Ureter (tissue), 1 donor: ENCODE measurements around the gene SWAP70. TPM values are rescaled to one million over a fixed set of nuclear protein-coding genes. Genes with fewer than 3 reads are reported as not detected.
"Not testable (repeated sequence)": the region's sequence is repeated elsewhere in the genome, so short reads cannot be mapped to it uniquely, and the experiment has no call there.

Experiments used
- DNase-seq: peaks from one replicate; pipeline ENCODE4 v3.0.0-alpha.2; 2020; ENCODE audit warnings: low spot score
- total RNA-seq: library from RNA; stranded (reverse); gene quantifications from one replicate; pipeline ENCODE4 v1.2.4, GENCODE V29; 2023
- donor health status: DM: yes; HTN: yes; CAD: no.

Gene SWAP70
- 49.0 TPM for total RNA-seq

- peak; percentile 93 for DNase-seq
These were observed at the start of gene SWAP70 for GRCh38 chr11:9663699-9664275. Gene SWAP70 (plus strand): TSS chr11:9664077. CDS start chr11:9664180, 103 bp downstream.

GRCh38 chr11:9615031-9615451, 48.8 kb upstream of the SWAP70 start:
- no peak for DNase-seq

- no peak for DNase-seq
These were observed 47.7 kb upstream of the SWAP70 start for GRCh38 chr11:9616042-9616675.

- no peak for DNase-seq
These were observed 47.0 kb upstream of the SWAP70 start for GRCh38 chr11:9616858-9617257.

- no peak for DNase-seq
These were observed 45.9 kb upstream of the SWAP70 start for GRCh38 chr11:9617940-9618339.

- no peak for DNase-seq
These were observed 44.9 kb upstream of the SWAP70 start for GRCh38 chr11:9619004-9619403.

- DNase-seq: no peak
These were observed 43.9 kb upstream of the SWAP70 start for GRCh38 chr11:9619971-9620370.

GRCh38 chr11:9622353-9622752, 41.5 kb upstream of the SWAP70 start:
- DNase-seq: not testable (repeated sequence)

- not testable (repeated sequence) for DNase-seq
These were observed 40.8 kb upstream of the SWAP70 start for GRCh38 chr11:9623053-9623452.

GRCh38 chr11:9624448-9624847, 39.4 kb upstream of the SWAP70 start:
- DNase-seq: no peak

GRCh38 chr11:9625162-9625561, 38.7 kb upstream of the SWAP70 start:
- peak; percentile 59 for DNase-seq

- DNase-seq: no peak
These were observed 38.1 kb upstream of the SWAP70 start for GRCh38 chr11:9625728-9626127.

- DNase-seq: no peak
These were observed 37.1 kb upstream of the SWAP70 start for GRCh38 chr11:9626496-9627394.

- no peak for DNase-seq
These were observed 34.8 kb upstream of the SWAP70 start for GRCh38 chr11:9629064-9629463.

- DNase-seq: no peak
These were observed 30.2 kb upstream of the SWAP70 start for GRCh38 chr11:9633679-9634078.

- no peak for DNase-seq
These were observed 27.2 kb upstream of the SWAP70 start for GRCh38 chr11:9636691-9637090.

- DNase-seq: no peak
These were observed 24.8 kb upstream of the SWAP70 start for GRCh38 chr11:9639099-9639498.

GRCh38 chr11:9639985-9640384, 23.9 kb upstream of the SWAP70 start:
- no peak for DNase-seq

GRCh38 chr11:9642894-9643293, 21.0 kb upstream of the SWAP70 start:
- DNase-seq: no peak

- no peak for DNase-seq
These were observed 20.1 kb upstream of the SWAP70 start for GRCh38 chr11:9643751-9644150.

- DNase-seq: no peak
These were observed 18.0 kb upstream of the SWAP70 start for GRCh38 chr11:9645881-9646280.

- DNase-seq: no peak
These were observed 17.6 kb upstream of the SWAP70 start for GRCh38 chr11:9646324-9646723.

GRCh38 chr11:9651481-9651880, 12.4 kb upstream of the SWAP70 start:
- DNase-seq: peak; percentile 39
